Measurements from ENCODE around the gene KNCN.

KNCN gene

DNA sequence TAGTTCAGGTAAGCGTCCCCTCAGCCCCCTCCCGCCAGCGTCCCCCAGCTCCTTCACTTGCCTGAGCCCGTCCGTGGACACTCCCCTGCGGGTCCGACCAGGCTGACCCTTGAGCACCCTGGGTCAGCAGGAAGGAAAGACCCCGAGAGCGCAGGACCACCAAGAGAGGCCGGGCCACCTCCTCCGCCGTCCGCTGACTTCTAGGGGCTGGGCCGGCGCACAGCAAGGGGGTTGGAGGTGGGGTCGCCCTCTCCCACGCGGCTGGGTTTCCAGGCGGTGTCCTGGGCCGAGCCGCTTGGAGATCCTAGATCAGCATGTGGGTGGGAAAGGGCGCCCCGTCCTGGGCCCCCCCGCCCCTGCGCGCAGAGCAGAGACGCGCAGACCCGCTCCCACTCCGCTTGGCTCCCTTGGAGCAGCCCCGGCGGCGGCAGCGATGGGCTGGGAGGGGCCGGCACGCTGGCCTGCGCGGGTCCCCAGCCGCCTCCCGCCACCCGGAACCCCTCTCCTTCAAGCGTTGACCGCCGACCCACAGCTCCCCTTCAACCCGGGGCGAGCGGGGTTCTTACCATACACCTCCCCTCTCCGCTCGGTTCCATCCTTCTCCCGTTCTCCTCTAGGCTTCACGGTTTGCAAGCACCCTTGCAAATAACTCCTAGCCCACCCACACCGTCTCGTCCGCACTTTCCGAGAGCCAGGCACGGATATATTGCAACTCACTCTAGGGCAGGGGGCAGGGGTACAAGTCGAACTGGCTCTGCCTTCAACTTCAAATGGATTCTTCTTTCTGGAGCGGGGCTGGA lies 7.5 kb downstream of the KNCN start:
- no peak for DNase-seq

GRCh38 chr1:46543382-46543760 lies 8.1 kb downstream of the KNCN start:
- DNase-seq: no peak

GRCh38 chr1:46539972-46540371 lies 11.5 kb downstream of the KNCN start:
- peak; percentile 15 for DNase-seq

DNA sequence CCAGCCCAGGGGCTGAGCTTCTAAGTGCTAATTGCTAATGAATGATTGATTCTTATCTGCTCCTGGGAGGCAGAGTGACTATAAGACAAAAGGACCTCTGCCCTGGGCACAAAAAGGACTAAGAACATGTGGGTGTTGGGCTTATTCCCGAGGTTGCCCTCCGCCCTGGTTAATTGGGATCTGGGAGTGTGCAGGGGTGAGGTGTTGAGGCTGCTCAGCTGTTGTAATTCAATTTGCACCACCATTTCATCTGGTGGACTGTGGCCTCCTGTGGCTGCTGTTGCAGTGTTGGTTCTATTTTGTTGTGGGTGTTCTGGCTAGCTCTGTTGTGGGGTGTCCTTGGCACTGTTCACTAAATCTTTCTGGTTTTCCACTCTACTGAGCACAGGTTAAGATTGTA lies 13.3 kb downstream of the KNCN start:
- no peak for DNase-seq

DNA sequence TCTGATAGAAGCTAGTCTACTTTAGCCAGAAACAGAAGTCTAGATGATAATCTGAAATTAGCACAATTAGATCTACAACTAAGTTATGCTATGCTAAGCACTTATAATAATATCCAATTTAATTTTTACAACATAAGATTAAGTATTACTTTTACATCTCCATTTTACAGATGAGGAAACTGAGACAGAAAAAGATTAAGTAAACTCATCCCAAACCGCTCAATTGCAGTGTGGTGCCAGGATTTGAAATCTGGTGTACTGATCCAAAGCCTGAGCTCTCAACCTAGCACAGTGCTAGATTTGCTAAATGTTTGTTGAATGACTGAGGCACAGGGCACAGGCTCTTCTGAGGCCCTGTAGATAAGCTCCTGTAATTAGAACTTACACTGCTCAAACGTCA lies 13.8 kb downstream of the KNCN start:
- DNase-seq: no peak

GRCh38 chr1:46536527-46536926 lies 14.9 kb downstream of the KNCN start:
- DNase-seq: no peak

DNA sequence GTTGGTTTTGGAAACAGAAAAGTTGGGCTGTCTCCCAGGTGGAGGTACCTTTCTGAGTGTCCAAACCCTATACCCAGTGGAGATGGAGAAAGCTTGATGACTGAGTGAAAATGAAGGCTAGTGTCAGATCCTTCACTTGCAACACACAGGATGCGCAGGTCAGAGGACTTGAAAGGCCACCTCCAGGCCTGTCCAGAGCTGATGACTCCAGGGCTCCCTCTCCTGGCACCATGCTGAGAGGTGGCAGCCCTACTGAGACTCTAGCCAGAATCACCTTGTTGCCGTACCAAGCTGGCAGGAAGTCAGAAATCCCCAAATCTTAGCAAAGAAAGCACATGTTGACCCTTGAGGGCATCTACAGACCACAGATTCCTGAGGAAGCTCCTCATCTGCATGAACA lies 16.4 kb downstream of the KNCN start:
- no peak for DNase-seq

DNA sequence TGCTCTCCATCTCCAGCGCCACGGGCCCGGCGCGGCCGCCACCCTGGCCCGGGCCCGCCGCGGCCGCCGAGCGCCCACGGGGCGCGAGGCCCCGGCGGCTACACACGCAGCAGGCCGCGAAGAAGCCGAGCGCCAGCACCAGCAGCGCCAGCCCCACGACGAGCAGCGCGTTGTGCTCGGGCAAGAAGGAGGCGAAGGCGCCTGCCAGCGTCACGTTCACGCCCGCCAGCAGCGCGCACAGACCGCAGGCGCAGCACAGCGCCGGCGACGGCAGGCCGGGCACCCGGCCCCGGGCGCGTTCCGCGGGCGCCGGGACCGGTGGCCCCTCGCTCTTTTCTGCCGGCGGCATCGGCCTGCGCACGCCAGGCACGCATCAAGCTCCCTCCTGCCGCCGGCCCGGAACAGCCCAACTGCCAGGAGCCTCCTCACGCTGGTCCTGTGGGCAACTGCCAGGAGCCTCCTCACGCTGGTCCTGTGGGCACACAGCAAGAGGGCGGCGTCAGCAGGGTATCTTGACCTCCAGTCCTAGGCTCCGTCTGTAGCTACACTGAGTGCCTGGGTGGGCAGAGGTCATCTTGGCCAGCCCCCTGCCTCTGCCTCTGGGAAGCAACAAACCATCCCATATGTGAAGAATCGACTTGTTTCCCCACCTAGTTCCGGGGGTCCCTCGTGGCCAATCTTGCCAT lies 18.1 kb downstream of the KNCN start:
- peak; percentile 55 for DNase-seq

GRCh38 chr1:46532498-46533178 lies 18.8 kb downstream of the KNCN start:
- peak; percentile 55 for DNase-seq

GRCh38 chr1:46532095-46532494 lies 19.4 kb downstream of the KNCN start:
- DNase-seq: no peak

- no peak for DNase-seq
Measured at GRCh38 chr1:46530791-46531409, 20.5 kb downstream of the KNCN start.

GRCh38 chr1:46530311-46530710 lies 21.1 kb downstream of the KNCN start:
- DNase-seq: no peak

DNA sequence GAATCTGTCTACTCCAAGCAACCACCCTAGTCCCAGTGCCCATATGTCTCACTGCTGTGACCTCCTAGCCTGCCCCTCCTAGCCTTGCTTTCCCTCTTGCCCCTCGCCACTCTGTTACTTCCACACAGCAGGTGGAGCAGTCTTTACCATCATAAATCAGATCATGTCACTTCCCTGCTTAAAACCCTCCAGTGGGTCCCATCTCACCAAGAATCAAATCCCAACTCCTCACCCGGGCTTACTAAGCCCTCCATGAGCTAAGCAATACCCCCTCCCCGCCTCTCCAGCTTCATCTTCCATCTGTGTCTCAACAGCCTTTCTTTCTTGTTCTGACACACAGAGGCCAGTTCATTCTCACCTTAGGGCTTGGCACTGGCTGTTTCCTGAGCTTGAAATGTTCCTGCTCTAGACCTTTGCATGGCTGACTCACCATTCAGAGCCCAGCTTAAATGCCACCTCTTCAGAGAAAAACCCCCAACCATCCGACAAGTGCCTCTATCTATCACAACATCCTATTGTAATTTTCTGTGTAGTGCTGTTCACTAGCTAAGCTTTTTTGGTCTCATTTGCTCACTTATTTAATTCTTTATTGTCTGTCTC lies 22.3 kb downstream of the KNCN start:
- no peak for DNase-seq

GRCh38 chr1:46528297-46528955 lies 23.0 kb downstream of the KNCN start:
- DNase-seq: no peak

- peak; percentile 58 for DNase-seq
Measured at GRCh38 chr1:46527474-46528296, 23.8 kb downstream of the KNCN start.

DNA sequence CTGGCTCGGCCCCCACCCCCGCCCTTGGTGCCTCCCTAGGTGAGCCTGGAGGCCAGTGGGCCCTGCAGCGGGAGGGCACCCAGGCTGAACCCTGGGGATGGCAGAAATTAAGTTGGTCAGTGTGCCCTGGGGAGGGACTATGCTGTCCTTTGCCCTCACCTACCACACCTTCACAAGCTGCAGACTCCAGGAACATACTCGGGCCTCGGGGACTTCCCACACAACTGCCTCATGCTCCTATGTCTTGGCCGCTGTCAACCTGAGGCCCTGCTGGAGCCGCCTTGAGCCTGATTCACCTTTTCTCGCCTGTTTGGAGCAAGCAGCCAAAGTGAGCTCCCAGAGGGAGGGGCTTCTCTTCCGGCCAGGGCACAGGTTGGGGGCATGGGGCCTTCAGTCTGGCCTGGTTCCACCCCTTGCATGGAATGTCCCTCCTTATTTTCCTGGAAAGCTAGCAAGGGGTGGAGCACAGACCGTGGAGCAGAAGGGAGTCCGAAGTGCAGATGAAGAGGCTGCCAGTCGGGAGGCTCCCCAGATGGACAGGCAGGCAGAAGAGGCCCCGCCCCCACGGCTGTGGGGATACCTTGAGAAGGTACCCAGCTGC lies 24.7 kb downstream of the KNCN start:
- DNase-seq: no peak

GRCh38 chr1:46526013-46526690 lies 25.3 kb downstream of the KNCN start:
- DNase-seq: no peak

- no peak for DNase-seq
Measured at GRCh38 chr1:46525253-46525983, 26.0 kb downstream of the KNCN start.

DNA sequence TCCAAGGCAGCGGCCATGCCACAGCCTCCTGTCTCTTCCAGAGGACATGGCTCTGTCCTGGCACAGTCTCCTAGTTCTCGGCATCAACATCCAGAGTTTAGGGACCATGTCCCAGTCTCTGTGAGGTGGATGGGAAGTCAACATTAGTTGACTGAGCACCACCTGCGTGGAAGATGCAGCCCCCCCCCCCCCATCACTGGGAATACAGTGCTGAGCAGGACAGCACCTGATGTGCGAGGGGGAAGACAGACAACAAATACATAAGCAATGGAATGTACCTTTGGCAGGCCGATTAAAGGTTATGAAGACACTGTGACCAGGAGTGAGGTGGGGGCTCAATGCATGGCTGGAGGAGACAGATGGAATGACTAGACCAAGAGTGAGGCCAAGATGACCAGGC lies 26.6 kb downstream of the KNCN start:
- no peak for DNase-seq

Data from T1000 (cell line).